ENCODE results near the gene ADARB2. TPM values are rescaled to one million over a fixed set of nuclear protein-coding genes. Genes with fewer than 3 reads are reported as not detected.

ADARB2 gene
- polyA plus RNA-seq, 3 donors: not detected

DNA sequence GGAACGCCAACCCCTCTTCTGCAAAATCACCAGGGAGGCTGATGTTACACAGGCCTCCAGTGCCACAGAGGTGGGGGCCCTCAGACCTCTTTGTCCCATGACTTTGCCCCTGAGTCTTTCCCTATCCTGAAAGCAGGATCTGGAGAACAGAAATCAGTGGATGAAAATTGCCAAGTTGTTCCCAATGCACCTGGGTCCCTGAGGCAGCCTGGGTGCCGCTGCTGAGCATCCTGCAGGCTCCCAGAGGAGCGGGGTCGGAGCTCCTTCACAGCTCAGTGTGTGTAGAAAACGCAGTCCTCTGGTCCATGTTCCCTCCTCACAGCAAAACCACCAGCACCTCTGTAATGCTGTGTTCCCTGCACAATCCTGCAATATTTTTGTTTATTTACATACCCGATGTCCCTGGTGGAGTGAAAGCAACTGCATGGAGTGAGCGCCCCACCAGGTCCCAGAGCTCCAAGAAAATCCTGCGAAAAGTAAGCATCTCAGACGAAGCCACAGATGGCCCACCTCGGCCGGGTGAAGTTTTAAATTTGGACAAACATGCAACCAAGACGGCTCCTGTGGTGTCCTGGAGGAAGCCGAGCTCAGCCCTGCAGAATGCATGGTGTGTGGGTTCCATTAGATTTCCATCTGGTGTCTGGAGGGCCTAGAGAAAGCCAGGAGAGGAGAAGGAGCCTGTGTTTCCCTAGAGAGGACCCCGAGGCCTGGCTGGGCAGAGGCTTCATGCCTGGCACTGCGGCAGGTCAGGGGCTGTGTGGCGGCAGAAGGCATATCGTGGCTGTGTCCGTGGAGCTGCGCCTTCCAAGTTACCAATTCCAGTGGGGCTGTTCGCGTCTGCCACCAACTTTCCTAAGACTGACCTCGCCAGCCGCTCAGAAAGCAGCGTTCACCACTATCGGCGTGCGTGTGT is 445.9 kb downstream of the ADARB2 start:
- H3K9ac ChIP-seq (ENCODE audit: insufficient read depth, low read length, poor library complexity, severe bottlenecking): no peak overlapping the region
- H3K79me2 ChIP-seq (ENCODE audit: insufficient read depth, low read length): no peaks in the 10 kb centered on the region
- H3K4me3 ChIP-seq (replicated peaks in 1 of 3; ENCODE audit: low read depth in 2 of 3, low read length in 3 of 3): no peak overlapping the region
- WGBS (ENCODE audit: insufficient coverage): 85% methylated on average over 17 of the region's 27 CpGs
- TF ChIP-seq, protein P1, sequence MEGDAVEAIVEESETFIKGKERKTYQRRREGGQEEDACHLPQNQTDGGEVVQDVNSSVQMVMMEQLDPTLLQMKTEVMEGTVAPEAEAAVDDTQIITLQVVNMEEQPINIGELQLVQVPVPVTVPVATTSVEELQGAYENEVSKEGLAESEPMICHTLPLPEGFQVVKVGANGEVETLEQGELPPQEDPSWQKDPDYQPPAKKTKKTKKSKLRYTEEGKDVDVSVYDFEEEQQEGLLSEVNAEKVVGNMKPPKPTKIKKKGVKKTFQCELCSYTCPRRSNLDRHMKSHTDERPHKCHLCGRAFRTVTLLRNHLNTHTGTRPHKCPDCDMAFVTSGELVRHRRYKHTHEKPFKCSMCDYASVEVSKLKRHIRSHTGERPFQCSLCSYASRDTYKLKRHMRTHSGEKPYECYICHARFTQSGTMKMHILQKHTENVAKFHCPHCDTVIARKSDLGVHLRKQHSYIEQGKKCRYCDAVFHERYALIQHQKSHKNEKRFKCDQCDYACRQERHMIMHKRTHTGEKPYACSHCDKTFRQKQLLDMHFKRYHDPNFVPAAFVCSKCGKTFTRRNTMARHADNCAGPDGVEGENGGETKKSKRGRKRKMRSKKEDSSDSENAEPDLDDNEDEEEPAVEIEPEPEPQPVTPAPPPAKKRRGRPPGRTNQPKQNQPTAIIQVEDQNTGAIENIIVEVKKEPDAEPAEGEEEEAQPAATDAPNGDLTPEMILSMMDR (IDR thresholded peaks at IDR 0.05): no peak
- Mint-ChIP-seq H3K9me3 (no peaks in the 10 kb centered on the region), H3K27me3 (ENCODE audit: low read depth in 3 of 3) (peaks cover 8 to 15% (median 11%) of the 10 kb centered on the region in 3 donors), H3K27ac (no peak overlapping the region), H3K36me3 (no peaks in the 10 kb centered on the region), H3K4me1 (peaks cover 11% of the 10 kb centered on the region), H3K4me3 (no peak overlapping the region)
- no peak overlapping the region for H3K4me2 ChIP-seq (replicated peaks; ENCODE audit: extremely low read depth, low read length, poor library complexity, severe bottlenecking)
- H4K20me1 ChIP-seq (ENCODE audit: insufficient read depth, low read length): no peaks in the 10 kb centered on the region
- no peak overlapping the region for H2AFZ ChIP-seq (ENCODE audit: insufficient read depth, low read depth, low read length, poor library complexity, severe bottlenecking)
- no peaks in the 10 kb centered on the region for H3K27me3 ChIP-seq (ENCODE audit: control insufficient read depth in 2 of 2, insufficient read depth in 2 of 2, low read length in 2 of 2)
- no peak for DNase-seq
- H3K36me3 ChIP-seq (replicated peaks in 1 of 2; ENCODE audit: control insufficient read depth in 1 of 2, insufficient read depth in 2 of 2, low read length in 2 of 2): no peaks in the 10 kb centered on the region
- no peaks in the 10 kb centered on the region for H3K4me1 ChIP-seq (ENCODE audit: control insufficient read depth in 1 of 2, insufficient read depth in 2 of 2, low read length in 2 of 2)
- intact Hi-C loops (cut with micrococcal nuclease): no loop called here
- H3K27ac ChIP-seq (ENCODE audit: low read depth in 1 of 2, low read length in 2 of 2): no peak overlapping the region
- H3K9me3 ChIP-seq (replicated peaks in 1 of 2; ENCODE audit: control insufficient read depth in 1 of 2, insufficient read depth in 1 of 2, low read length in 2 of 2): no peaks in the 10 kb centered on the region

DNA sequence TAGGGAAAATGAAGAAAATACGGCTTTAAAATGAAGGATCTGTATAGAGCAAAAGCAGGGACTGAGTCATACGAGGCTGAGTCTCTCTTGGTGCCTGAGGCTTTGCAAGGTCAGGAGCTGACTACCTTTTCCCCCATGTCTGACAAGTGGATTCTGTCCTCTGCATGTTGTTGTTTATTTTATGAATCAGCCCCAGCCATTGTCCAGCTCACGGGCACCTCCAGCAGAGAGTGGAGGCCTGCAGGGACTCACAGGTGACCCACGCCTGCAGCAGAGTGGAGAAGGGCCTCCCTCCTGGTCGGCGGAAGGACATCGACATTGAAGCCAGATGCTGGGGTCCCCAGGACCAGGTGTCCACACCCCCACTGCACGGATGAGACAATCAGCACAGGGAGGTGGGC is 447.3 kb downstream of the ADARB2 start:
- Histone ChIP-seq H3K27me3 (ENCODE audit: control insufficient read depth in 2 of 2, insufficient read depth in 2 of 2, low read length in 2 of 2) (no peaks in the 10 kb centered on the region), H3K4me1 (ENCODE audit: control insufficient read depth in 1 of 2, insufficient read depth in 2 of 2, low read length in 2 of 2) (no peaks in the 10 kb centered on the region), H4K20me1 (ENCODE audit: insufficient read depth, low read length) (no peaks in the 10 kb centered on the region), H3K27ac (ENCODE audit: low read depth in 1 of 2, low read length in 2 of 2) (no peak overlapping the region), H3K9ac (ENCODE audit: insufficient read depth, low read length, poor library complexity, severe bottlenecking) (no peak overlapping the region), H3K36me3 (replicated peaks in 1 of 2; ENCODE audit: control insufficient read depth in 1 of 2, insufficient read depth in 2 of 2, low read length in 2 of 2) (no peaks in the 10 kb centered on the region), H2AFZ (ENCODE audit: insufficient read depth, low read depth, low read length, poor library complexity, severe bottlenecking) (no peak overlapping the region), H3K4me3 (replicated peaks in 1 of 3; ENCODE audit: low read depth in 2 of 3, low read length in 3 of 3) (no peak overlapping the region), H3K9me3 (replicated peaks in 1 of 2; ENCODE audit: control insufficient read depth in 1 of 2, insufficient read depth in 1 of 2, low read length in 2 of 2) (no peaks in the 10 kb centered on the region), H3K79me2 (ENCODE audit: insufficient read depth, low read length) (no peaks in the 10 kb centered on the region), H3K4me2 (replicated peaks; ENCODE audit: extremely low read depth, low read length, poor library complexity, severe bottlenecking) (no peak overlapping the region)
- WGBS (ENCODE audit: insufficient coverage): 98% methylated on average over 7 of the region's 8 CpGs
- Mint-ChIP-seq H3K4me1 (peaks cover 11% of the 10 kb centered on the region), H3K27me3 (ENCODE audit: low read depth in 3 of 3) (peaks cover 8 to 15% (median 11%) of the 10 kb centered on the region in 3 donors), H3K36me3 (no peaks in the 10 kb centered on the region), H3K27ac (no peak overlapping the region), H3K4me3 (no peak overlapping the region), H3K9me3 (no peaks in the 10 kb centered on the region)
- intact Hi-C loops (cut with micrococcal nuclease): no loop called here
- TF ChIP-seq, protein P1 (IDR thresholded peaks at IDR 0.05): no peak
- DNase-seq: no peak
